ENCODE measurements around the gene MYH9.

DNA sequence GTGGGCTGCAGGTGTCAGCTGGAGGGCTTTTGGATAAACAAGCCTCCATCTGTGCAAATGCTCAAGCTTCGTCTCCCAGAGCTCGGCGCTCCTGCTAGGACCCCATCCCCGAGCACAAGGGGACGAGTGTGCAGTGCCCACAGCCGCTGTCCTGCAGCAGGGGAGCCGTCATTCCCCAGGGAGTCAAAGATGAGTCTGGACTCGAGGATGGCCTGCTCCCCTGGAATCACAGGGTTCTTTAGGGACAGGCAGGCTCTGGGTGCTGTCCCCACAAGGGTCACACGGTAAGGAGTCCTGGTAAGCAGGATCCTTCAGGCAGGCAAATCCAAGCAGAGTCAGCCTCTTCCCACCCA is 84.7 kb downstream of the MYH9 start:
- TF ChIP-seq, protein P1, sequence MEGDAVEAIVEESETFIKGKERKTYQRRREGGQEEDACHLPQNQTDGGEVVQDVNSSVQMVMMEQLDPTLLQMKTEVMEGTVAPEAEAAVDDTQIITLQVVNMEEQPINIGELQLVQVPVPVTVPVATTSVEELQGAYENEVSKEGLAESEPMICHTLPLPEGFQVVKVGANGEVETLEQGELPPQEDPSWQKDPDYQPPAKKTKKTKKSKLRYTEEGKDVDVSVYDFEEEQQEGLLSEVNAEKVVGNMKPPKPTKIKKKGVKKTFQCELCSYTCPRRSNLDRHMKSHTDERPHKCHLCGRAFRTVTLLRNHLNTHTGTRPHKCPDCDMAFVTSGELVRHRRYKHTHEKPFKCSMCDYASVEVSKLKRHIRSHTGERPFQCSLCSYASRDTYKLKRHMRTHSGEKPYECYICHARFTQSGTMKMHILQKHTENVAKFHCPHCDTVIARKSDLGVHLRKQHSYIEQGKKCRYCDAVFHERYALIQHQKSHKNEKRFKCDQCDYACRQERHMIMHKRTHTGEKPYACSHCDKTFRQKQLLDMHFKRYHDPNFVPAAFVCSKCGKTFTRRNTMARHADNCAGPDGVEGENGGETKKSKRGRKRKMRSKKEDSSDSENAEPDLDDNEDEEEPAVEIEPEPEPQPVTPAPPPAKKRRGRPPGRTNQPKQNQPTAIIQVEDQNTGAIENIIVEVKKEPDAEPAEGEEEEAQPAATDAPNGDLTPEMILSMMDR (IDR thresholded peaks at IDR 0.05), result no peak
- no peak for TF ChIP-seq POLR2A (IDR thresholded peaks at IDR 0.05)

Measured in Peyer's patch (tissue), 4 donors.